HUES48 (cell line): ENCODE results near the gene PPP6R2.
"Not testable (repeated sequence)": the region's sequence is repeated elsewhere in the genome, so short reads cannot be mapped to it uniquely, and the experiment has no call there.

Source experiments
- H3K27ac ChIP-seq: one replicate; pipeline ENCODE4 v1.7.0; 2013; ENCODE audit warnings: low read depth, low read length, inconsistent platforms
- H3K27me3 ChIP-seq: 2 replicates; pipeline ENCODE4 v1.6.1; 2013; ENCODE audit warnings: mild to moderate bottlenecking, low read length; ENCODE audit not compliant: control insufficient read depth, insufficient read depth
- H3K36me3 ChIP-seq: 2 replicates; pipeline ENCODE4 v1.6.1; 2013; ENCODE audit warnings: low read length; ENCODE audit not compliant: control insufficient read depth, insufficient read depth
- H3K4me1 ChIP-seq: 2 replicates; pipeline ENCODE4 v1.6.1; 2013; ENCODE audit warnings: mild to moderate bottlenecking, low read length; ENCODE audit not compliant: control insufficient read depth, insufficient read depth
- H3K4me3 ChIP-seq: 2 replicates; pipeline ENCODE4 v1.5.1; 2013; ENCODE audit warnings: mild to moderate bottlenecking, low read depth, low read length
- H3K9ac ChIP-seq: 2 replicates; pipeline ENCODE4 v1.6.1; 2013; ENCODE audit warnings: mild to moderate bottlenecking, low read depth, low read length, moderate library complexity
- H3K9me3 ChIP-seq: 2 replicates; pipeline ENCODE4 v1.6.1; 2013; ENCODE audit warnings: low read length; ENCODE audit not compliant: control insufficient read depth, insufficient read depth

PPP6R2 gene

GRCh38 chr22:50422961-50423815, 80.1 kb downstream of the PPP6R2 start:
- no peak overlapping the region for H3K27ac ChIP-seq

GRCh38 chr22:50423956-50424355, 80.8 kb downstream of the PPP6R2 start:
- Histone ChIP-seq H3K9ac (no peak overlapping the region), H3K27me3 (no peaks in the 10 kb centered on the region), H3K4me3 (no peak overlapping the region), H3K36me3 (peaks cover 78% of the 10 kb centered on the region), H3K9me3 (no peaks in the 10 kb centered on the region), H3K27ac (no peak overlapping the region), H3K4me1 (no peaks in the 10 kb centered on the region)

More at GRCh38 chr22:50422961-50423815, 80.1 kb downstream of the PPP6R2 start:
- Histone ChIP-seq H3K4me3 (no peak overlapping the region), H3K27me3 (no peaks in the 10 kb centered on the region), H3K9ac (no peak overlapping the region), H3K9me3 (no peaks in the 10 kb centered on the region), H3K36me3 (peaks cover 80% of the 10 kb centered on the region), H3K4me1 (no peaks in the 10 kb centered on the region)

GRCh38 chr22:50425179-50425916, 82.2 kb downstream of the PPP6R2 start:
- no peaks in the 10 kb centered on the region for H3K27me3 ChIP-seq
- H3K4me3 ChIP-seq, result no peak overlapping the region
- no peak overlapping the region for H3K9ac ChIP-seq
- no peak overlapping the region for H3K27ac ChIP-seq
- H3K9me3 ChIP-seq, result no peaks in the 10 kb centered on the region
- H3K36me3 ChIP-seq, result peaks cover 77% of the 10 kb centered on the region
- no peaks in the 10 kb centered on the region for H3K4me1 ChIP-seq

GRCh38 chr22:50432131-50432876, 89.2 kb downstream of the PPP6R2 start:
- H3K9me3 ChIP-seq, result no peaks in the 10 kb centered on the region
- peaks cover 64% of the 10 kb centered on the region for H3K36me3 ChIP-seq
- H3K4me1 ChIP-seq, result no peaks in the 10 kb centered on the region
- H3K9ac ChIP-seq, result no peak overlapping the region
- H3K27ac ChIP-seq, result no peak overlapping the region
- no peaks in the 10 kb centered on the region for H3K27me3 ChIP-seq
- H3K4me3 ChIP-seq, result no peak overlapping the region

GRCh38 chr22:50432877-50433510, 89.9 kb downstream of the PPP6R2 start:
- H3K4me3 ChIP-seq, H3K27me3 ChIP-seq: not testable (repeated sequence)
- peaks cover 67% of the 10 kb centered on the region for H3K36me3 ChIP-seq

GRCh38 chr22:50434849-50435248, 91.7 kb downstream of the PPP6R2 start:
- Histone ChIP-seq H3K27me3 (no peaks in the 10 kb centered on the region), H3K4me1 (no peaks in the 10 kb centered on the region), H3K36me3 (peaks cover 71% of the 10 kb centered on the region)

More at GRCh38 chr22:50432877-50433510, 89.9 kb downstream of the PPP6R2 start:
- H3K27ac ChIP-seq, H3K4me1 ChIP-seq, H3K9me3 ChIP-seq, H3K9ac ChIP-seq: not testable (repeated sequence)

GRCh38 chr22:50435291-50436014, 92.3 kb downstream of the PPP6R2 start:
- peaks cover 71% of the 10 kb centered on the region for H3K36me3 ChIP-seq
- no peaks in the 10 kb centered on the region for H3K27me3 ChIP-seq
- H3K9ac ChIP-seq, result no peak overlapping the region
- no peak overlapping the region for H3K27ac ChIP-seq
- H3K9me3 ChIP-seq, result no peaks in the 10 kb centered on the region
- no peaks in the 10 kb centered on the region for H3K4me1 ChIP-seq
- H3K4me3 ChIP-seq, result no peak overlapping the region

More at GRCh38 chr22:50434849-50435248, 91.7 kb downstream of the PPP6R2 start:
- no peaks in the 10 kb centered on the region for H3K9me3 ChIP-seq
- no peak overlapping the region for H3K9ac ChIP-seq
- no peak overlapping the region for H3K4me3 ChIP-seq
- H3K27ac ChIP-seq, result no peak overlapping the region

GRCh38 chr22:50436015-50436830, 93.1 kb downstream of the PPP6R2 start:
- no peaks in the 10 kb centered on the region for H3K9me3 ChIP-seq
- no peak overlapping the region for H3K27ac ChIP-seq
- peaks cover 72% of the 10 kb centered on the region for H3K36me3 ChIP-seq
- H3K9ac ChIP-seq, result no peak overlapping the region
- no peak overlapping the region for H3K4me3 ChIP-seq
- H3K27me3 ChIP-seq, result no peaks in the 10 kb centered on the region
- no peaks in the 10 kb centered on the region for H3K4me1 ChIP-seq

- H3K36me3 ChIP-seq, result peaks cover 66% of the 10 kb centered on the region
- no peaks in the 10 kb centered on the region for H3K27me3 ChIP-seq
Measured at GRCh38 chr22:50436841-50437341, 93.8 kb downstream of the PPP6R2 start.

More at GRCh38 chr22:50436841-50437341, 93.8 kb downstream of the PPP6R2 start:
- Histone ChIP-seq H3K27ac (no peak overlapping the region), H3K4me3 (no peak overlapping the region), H3K9ac (no peak overlapping the region), H3K9me3 (no peaks in the 10 kb centered on the region), H3K4me1 (no peaks in the 10 kb centered on the region)
